ENCODE measurements around the gene PYCR2.
"Not testable (repeated sequence)": the region's sequence is repeated elsewhere in the genome, so short reads cannot be mapped to it uniquely, and the experiment has no call there.

Gene PYCR2

DNA sequence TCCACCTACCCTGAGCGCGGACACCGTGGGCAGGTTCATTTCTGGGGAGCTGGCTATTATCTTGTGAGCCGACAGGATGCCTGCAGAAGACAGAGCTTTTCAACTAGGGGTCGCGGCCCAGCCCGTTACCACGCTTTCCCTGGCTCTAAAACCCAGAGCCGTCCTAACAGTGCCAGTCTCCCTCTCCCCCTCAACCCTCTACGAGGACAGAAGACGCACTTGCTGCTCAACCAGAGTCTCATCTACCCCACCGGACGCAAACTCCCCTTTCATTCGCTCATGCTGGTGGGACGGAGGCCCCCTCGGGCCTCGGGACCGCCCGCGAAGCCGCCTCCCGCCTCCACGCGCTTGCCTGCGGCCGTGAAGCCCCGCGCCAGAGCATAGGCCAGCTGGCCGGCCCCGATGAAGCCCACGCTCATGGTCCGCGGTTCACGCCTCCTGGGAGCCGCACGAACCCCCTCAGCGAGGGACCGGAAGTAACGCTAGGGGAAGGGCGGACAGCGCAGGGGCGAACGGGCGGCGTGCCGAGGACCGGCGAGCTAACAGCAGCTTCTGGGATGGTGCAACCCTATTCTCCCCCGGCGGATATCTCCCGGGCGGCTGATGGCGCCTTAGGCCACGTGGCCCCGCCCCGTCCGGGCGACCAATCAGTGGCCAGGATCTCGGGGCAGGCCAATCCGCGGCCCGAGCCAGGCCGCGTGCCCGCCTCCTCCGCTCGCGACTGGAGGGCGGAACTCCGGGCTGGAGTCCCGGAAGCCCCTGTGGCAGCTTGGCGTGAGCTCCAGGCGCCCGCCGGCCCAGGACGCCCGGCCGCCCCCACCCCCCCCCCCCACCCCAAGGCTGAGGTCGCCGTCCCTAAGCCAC lies at the start of gene PYCR2:
Gene PYCR2, minus strand, starts transcription at position 559 of the 864 bp plus-strand sequence. Its CDS starts 140 bp downstream, at position 419.
- DNase-seq (ENCODE audit: low read depth in 2 of 2) = peak; percentile 92 to 93

DNA sequence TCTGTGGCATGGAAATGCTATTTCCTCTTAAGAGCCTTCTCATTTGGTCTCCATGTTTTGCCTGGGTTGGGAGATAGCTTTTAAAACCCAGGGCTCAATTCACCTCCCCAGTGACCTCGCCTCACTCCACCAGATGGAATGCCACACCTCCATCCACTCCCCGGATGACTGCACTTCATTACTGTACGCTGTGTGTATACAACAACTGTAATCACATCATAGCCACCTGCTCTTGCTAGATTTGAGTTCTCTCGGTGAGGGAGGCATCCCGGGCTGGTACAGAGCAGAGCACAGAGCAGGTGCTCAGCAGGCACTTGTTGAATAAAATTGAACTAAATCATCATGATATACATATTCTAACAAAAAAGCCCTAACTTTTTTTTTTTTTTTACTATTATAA lies 49.1 kb upstream of the PYCR2 start:
- no peak for DNase-seq (ENCODE audit: low read depth in 2 of 2)

- no peak for DNase-seq (ENCODE audit: low read depth in 2 of 2)
Observed at GRCh38 chr1:225972344-225973152, 48.5 kb upstream of the PYCR2 start.

DNA sequence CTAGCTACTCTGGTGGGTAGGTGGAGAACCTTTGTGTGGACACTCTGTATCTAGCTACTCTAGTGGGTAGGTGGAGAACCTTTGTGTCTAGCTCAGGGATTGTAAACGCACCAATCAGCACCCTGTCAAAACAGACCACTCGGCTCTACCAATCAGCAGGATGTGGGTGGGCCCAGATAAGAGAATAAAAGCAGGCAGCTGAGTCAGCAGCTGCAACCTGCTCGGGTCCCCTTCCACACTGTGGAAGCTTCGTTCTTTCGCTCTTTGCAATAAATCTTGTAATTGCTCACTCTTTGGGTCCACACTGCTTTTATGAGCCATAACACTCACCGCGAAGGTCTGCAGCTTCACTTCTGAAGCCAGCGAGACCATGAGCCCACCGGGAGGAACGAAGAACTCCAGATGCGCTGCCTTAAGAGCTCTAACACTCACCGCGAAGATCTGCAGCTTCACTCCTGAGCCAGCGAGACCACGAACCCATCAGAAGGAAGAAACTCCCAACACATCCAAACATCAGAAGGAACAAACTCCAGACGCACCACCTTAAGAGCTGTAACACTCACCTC lies 46.6 kb upstream of the PYCR2 start:
- DNase-seq (ENCODE audit: low read depth in 2 of 2) = not testable (repeated sequence)

DNA sequence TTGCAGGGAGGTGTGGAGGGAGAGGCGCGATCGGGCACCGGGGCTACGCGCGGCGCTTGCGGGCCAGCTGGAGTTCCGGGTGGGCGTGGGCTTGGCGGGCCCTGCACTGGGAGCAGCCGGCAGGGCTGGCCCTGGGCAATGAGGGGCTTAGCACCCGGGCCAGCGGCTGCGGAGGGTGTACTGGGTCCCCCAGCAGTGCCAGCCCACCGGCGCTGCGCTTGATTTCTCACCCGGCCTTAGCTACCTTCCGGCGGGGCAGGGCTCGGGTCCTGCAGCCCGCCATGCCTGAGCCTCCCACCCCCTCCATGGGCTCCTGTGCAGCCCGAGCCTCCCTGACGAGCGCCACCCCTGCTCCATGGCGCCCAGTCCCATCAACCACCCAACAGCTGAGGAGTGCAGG lies 45.7 kb upstream of the PYCR2 start:
- DNase-seq (ENCODE audit: low read depth in 2 of 2) = not testable (repeated sequence)

DNA sequence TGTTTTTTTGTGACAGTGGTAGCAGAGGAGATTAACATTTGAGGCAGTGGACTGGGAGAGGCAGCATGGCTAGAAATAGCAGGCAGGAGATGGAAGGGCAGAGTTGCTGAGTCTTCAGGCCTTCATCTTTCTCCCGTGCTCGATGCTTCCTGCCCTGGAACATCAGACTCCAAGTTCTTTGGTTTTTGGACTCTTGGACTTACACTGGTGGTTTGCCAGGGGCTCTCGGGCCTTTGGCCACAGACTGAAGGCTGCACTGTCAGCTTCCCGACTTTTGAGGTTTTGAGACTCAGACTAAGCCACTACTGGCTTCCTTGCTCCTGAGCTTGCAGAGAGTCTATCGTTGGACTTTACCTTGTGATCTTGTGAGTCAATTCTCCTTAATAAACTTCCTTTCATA lies 41.2 kb upstream of the PYCR2 start:
- no peak for DNase-seq (ENCODE audit: low read depth in 2 of 2)

DNA sequence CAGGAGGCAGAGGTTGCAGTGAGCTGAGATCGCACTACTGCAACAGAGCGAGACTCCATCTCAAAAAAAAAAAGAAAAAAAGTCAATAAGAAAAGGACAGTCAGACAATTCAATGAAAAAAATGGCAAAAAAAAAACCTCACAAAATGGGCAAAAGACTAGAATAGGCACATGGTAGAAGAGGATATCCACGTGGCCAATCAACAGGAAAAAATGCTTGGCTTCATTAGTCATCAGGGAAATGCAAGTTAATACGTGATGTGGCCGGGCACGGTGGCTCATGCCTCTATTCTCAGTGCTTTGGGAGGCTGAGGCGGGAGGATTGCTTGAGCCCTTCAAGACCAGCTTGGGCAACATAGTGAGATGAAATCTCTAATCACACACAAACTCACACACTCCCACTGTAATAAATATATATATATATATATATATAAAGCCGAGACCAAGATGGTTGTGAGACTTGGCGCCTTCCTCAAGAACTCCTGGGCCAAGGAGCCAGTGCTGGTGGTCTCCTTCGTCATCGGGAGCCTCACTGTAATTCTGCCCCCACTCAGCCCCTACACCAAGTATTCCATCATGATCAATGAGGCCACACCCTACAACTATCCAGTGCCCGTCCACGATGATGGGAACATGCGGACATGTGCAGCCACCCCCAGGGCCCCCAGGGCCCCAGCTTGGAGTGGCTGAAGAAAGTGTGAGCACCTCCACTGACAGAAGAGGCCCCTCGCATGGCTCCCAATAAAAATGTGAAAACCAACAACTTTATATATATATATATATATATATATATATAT lies 39.9 kb upstream of the PYCR2 start:
- DNase-seq (ENCODE audit: low read depth in 2 of 2) = no peak

GRCh38 chr1:225962440-225962975 lies 38.5 kb upstream of the PYCR2 start:
- peak; percentile 64 to 77 for DNase-seq (ENCODE audit: low read depth in 2 of 2)

DNA sequence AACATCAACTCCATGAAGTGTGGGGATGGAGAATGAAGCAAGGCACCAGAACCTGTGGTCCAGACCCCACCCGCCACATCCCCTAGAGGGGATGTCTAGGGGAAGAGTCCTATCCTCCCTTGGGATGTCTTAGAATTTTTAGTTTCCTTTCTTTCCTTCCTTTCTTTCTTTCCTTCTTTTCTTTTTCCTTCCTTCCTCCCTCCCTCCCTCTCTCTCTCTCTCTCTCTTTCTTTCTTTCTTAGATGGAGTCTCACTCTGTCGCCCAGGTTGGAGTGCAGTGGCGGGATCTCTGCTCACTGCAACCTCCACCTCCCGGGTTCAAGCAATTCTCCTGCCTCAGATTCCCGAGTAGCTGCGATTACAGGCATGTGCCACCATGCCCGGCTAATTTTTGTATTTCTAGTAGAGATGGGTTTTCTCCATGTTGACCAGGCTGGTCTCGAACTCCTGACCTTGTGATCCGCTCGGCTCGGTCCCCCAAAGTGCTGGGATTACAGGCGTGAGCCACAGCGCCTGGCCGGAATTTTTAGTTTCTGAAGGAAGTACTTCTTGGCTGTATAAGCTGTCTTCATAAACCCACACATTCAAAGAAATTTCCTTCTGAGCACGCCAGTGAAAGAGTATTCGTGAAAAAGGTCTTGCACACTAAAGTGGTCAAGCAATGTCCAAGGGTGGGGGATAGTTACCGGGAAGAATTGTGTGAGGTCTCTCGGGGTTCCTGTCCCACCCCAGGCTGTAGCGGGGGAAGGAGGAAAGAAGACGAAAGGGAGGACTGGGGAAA lies 37.8 kb upstream of the PYCR2 start:
- no peak for DNase-seq (ENCODE audit: low read depth in 2 of 2)

DNA sequence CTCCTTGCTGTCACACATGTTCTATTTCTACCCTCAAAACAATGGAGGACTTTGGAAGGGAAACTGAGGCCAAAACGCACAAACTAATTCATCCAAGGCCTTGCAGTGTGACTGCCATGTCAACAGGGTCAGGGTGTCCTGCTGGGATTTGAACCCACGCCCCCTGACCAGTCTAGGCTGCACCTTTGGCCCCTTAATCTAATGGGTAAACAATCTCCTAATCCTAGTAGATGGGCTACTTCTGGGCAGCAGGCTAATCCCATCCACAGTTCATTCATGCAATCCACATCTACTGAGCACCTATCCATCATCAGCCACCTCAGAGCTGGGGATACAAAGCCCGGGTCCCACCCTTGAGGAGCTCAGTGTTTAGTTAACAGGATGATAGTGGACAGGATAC lies 34.0 kb upstream of the PYCR2 start:
- DNase-seq (ENCODE audit: low read depth in 2 of 2) = no peak

GRCh38 chr1:225954753-225955152 lies 30.7 kb upstream of the PYCR2 start:
- DNase-seq (ENCODE audit: low read depth in 2 of 2) = no peak

GRCh38 chr1:225953315-225953714 lies 29.3 kb upstream of the PYCR2 start:
- no peak for DNase-seq (ENCODE audit: low read depth in 2 of 2)

DNA sequence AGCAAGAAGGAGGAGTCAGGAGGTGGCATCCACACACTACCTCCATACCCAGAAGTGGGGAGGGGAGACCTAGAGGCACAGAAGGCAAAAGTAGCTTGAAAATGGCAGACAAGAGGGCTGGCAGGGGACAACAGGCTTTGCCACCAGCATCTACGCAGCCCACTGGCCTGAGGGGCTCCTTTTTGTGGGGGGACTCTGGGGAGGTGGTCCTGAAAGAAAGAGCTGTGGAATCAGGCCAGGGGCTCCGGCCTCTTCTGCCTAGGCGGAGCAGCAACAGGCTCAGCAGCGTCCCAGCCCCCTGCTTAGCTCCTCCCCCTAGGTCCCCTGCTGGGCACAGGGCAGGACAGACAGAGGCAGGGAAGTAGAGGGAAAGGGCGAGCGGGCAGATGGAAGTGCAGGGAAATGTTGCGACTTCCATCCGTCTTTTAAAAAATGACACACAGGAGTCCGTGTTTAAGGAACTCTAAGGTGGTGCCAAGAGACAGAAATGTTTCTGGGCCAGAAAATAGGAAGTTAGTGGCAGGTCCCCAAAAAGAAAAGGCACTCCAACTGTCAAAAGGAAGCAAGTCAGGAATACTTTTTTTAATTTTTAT lies 27.0 kb upstream of the PYCR2 start:
- DNase-seq (ENCODE audit: low read depth in 2 of 2) = no peak

- no peak for DNase-seq (ENCODE audit: low read depth in 2 of 2)
Observed at GRCh38 chr1:225949041-225949440, 25.0 kb upstream of the PYCR2 start.

GRCh38 chr1:225946803-225947202 lies 22.8 kb upstream of the PYCR2 start:
- no peak for DNase-seq (ENCODE audit: low read depth in 2 of 2)

DNA sequence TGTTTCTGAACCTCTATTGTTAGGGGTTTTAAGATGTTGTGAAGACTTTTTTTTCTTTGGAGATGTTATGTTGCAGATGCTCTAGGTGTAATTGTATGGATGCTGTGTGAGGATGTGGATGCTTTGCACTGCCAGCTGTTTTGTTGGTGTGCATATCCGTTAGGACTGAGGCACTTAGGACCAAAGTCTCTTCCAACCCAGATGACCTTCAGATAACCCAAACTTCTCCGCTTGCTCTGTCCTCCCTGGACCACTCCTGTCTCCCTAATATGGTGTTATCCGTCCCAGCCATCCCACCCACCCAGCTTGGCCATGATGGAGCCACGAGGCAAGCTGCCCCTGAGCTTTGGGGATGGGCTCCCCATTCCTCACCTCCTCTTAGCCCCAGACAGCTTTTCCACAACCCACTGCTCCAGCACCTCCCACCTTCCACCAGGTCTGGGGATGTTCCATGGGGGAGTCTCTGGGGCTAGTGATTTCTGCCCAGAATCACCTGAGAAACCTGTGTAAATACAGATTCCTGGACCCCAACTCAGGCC lies 22.1 kb upstream of the PYCR2 start:
- DNase-seq (ENCODE audit: low read depth in 2 of 2) = no peak

- no peak for DNase-seq (ENCODE audit: low read depth in 2 of 2)
Observed at GRCh38 chr1:225945564-225945963, 21.5 kb upstream of the PYCR2 start.

DNA sequence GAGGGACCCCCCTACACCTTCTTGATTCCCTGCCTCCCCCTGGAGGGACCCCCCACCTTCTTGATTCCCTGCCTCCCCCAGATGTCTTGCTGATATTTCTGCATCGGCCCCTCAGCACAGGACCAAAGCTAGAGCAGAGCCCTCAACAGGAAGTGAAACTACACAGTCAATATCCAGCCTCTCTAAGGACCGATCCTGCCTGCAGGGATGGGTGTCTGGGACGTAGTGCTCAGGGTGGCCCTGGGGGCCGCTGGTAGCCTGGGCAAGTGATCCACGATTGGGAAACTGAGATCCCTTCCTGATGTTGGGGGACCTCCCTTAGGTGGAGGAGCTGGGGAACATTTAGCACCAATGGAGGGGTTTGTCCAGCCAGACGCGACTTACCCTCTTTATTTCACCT lies 20.9 kb upstream of the PYCR2 start:
- no peak for DNase-seq (ENCODE audit: low read depth in 2 of 2)

GRCh38 chr1:225944387-225944786 lies 20.3 kb upstream of the PYCR2 start:
- no peak for DNase-seq (ENCODE audit: low read depth in 2 of 2)

GRCh38 chr1:225943582-225943981 lies 19.5 kb upstream of the PYCR2 start:
- no peak for DNase-seq (ENCODE audit: low read depth in 2 of 2)

Measured in stimulated activated CD8-positive, alpha-beta memory T cell treated with anti-CD3 and anti-CD28 coated beads, Interleukin-2, amount 100 ng/mL, for 48 hours (primary cell).